Measurements from ENCODE around the gene OCA2.
"Not testable (repeated sequence)": the region's sequence is repeated elsewhere in the genome, so short reads cannot be mapped to it uniquely, and the experiment has no call there.

The OCA2 gene

GRCh38 chr15:27722102-27722501 is 377.0 kb downstream of the OCA2 start:
- no peak overlapping the region for H3K27ac ChIP-seq (ENCODE audit: low read length)
- no peaks in the 10 kb centered on the region for H3K27me3 ChIP-seq (ENCODE audit: low read depth, low read length)
- H3K36me3 ChIP-seq (replicated peaks; ENCODE audit: low read depth, low read length) = no peaks in the 10 kb centered on the region
- H3K9ac ChIP-seq (ENCODE audit: low read length) = no peak overlapping the region
- H3K4me3 ChIP-seq (ENCODE audit: low read length) = no peak overlapping the region
- TF ChIP-seq CTCF (IDR thresholded peaks at IDR 0.05; ENCODE audit: low read depth, low read length) (no peak), EZH2phosphoT487 (IDR thresholded peaks at IDR 0.05; ENCODE audit: low read depth) (no peak)
- H3K4me2 ChIP-seq (ENCODE audit: low read length) = no peak overlapping the region
- no peaks in the 10 kb centered on the region for H3K4me1 ChIP-seq (ENCODE audit: low read length)
- H4K20me1 ChIP-seq (ENCODE audit: insufficient read depth, low read length) = no peaks in the 10 kb centered on the region
- no peak overlapping the region for H2AFZ ChIP-seq (ENCODE audit: low read depth, low read length)
- H3K9me3 ChIP-seq (ENCODE audit: insufficient read depth, low read length) = no peaks in the 10 kb centered on the region
- H3K79me2 ChIP-seq (ENCODE audit: low read length) = no peaks in the 10 kb centered on the region

- Histone ChIP-seq H3K9ac (ENCODE audit: low read length) (no peak overlapping the region), H3K4me2 (ENCODE audit: low read length) (no peak overlapping the region), H3K4me1 (ENCODE audit: low read length) (no peaks in the 10 kb centered on the region), H3K79me2 (ENCODE audit: low read length) (no peaks in the 10 kb centered on the region), H3K27me3 (ENCODE audit: low read depth, low read length) (no peaks in the 10 kb centered on the region), H3K36me3 (replicated peaks; ENCODE audit: low read depth, low read length) (no peaks in the 10 kb centered on the region), H3K4me3 (ENCODE audit: low read length) (no peak overlapping the region), H3K9me3 (ENCODE audit: insufficient read depth, low read length) (no peaks in the 10 kb centered on the region; the same call in 1 of the 2 replicates), H4K20me1 (ENCODE audit: insufficient read depth, low read length) (no peaks in the 10 kb centered on the region), H3K27ac (ENCODE audit: low read length) (no peak overlapping the region), H2AFZ (ENCODE audit: low read depth, low read length) (no peak overlapping the region)
- no peak for TF ChIP-seq CTCF (IDR thresholded peaks at IDR 0.05; ENCODE audit: low read depth, low read length)
- no peak for TF ChIP-seq EZH2phosphoT487 (IDR thresholded peaks at IDR 0.05; ENCODE audit: low read depth)
Observed at GRCh38 chr15:27714675-27715074, 384.4 kb downstream of the OCA2 start.

GRCh38 chr15:27713850-27714249 is 385.3 kb downstream of the OCA2 start:
- H3K4me1 ChIP-seq (ENCODE audit: low read length); H3K36me3 ChIP-seq (replicated peaks; ENCODE audit: low read depth, low read length); H3K9ac ChIP-seq (ENCODE audit: low read length); H3K9me3 ChIP-seq (ENCODE audit: insufficient read depth, low read length); H3K27ac ChIP-seq (ENCODE audit: low read length); H4K20me1 ChIP-seq (ENCODE audit: insufficient read depth, low read length); H3K27me3 ChIP-seq (ENCODE audit: low read depth, low read length); H2AFZ ChIP-seq (ENCODE audit: low read depth, low read length); H3K79me2 ChIP-seq (ENCODE audit: low read length); H3K4me3 ChIP-seq (ENCODE audit: low read length); H3K4me2 ChIP-seq (ENCODE audit: low read length): not testable (repeated sequence)

GRCh38 chr15:27707257-27707656 is 391.9 kb downstream of the OCA2 start:
- H3K79me2 ChIP-seq (ENCODE audit: low read length) = no peaks in the 10 kb centered on the region
- H3K9ac ChIP-seq (ENCODE audit: low read length) = no peak overlapping the region
- no peaks in the 10 kb centered on the region for H3K36me3 ChIP-seq (replicated peaks; ENCODE audit: low read depth, low read length)
- H3K27me3 ChIP-seq (ENCODE audit: low read depth, low read length) = no peaks in the 10 kb centered on the region
- no peaks in the 10 kb centered on the region for H4K20me1 ChIP-seq (ENCODE audit: insufficient read depth, low read length)
- H2AFZ ChIP-seq (ENCODE audit: low read depth, low read length) = no peak overlapping the region
- no peak for TF ChIP-seq CTCF (IDR thresholded peaks at IDR 0.05; ENCODE audit: low read depth, low read length)
- TF ChIP-seq EZH2phosphoT487 (IDR thresholded peaks at IDR 0.05; ENCODE audit: low read depth) = no peak
- H3K4me2 ChIP-seq (ENCODE audit: low read length) = no peak overlapping the region
- no peak overlapping the region for H3K4me3 ChIP-seq (ENCODE audit: low read length)
- no peaks in the 10 kb centered on the region; the same call in 1 of the 2 replicates for H3K9me3 ChIP-seq (ENCODE audit: insufficient read depth, low read length)
- H3K4me1 ChIP-seq (ENCODE audit: low read length) = no peaks in the 10 kb centered on the region
- no peak overlapping the region for H3K27ac ChIP-seq (ENCODE audit: low read length)

GRCh38 chr15:27706300-27706699 is 392.8 kb downstream of the OCA2 start:
- TF ChIP-seq EZH2phosphoT487 (IDR thresholded peaks at IDR 0.05; ENCODE audit: low read depth) = no peak
- no peak for TF ChIP-seq CTCF (IDR thresholded peaks at IDR 0.05; ENCODE audit: low read depth, low read length)
- Histone ChIP-seq H3K79me2 (ENCODE audit: low read length) (no peaks in the 10 kb centered on the region), H3K27me3 (ENCODE audit: low read depth, low read length) (no peaks in the 10 kb centered on the region), H3K4me3 (ENCODE audit: low read length) (no peak overlapping the region), H4K20me1 (ENCODE audit: insufficient read depth, low read length) (no peaks in the 10 kb centered on the region), H3K9me3 (ENCODE audit: insufficient read depth, low read length) (no peaks in the 10 kb centered on the region; the same call in 1 of the 2 replicates), H3K4me2 (ENCODE audit: low read length) (no peak overlapping the region), H3K4me1 (ENCODE audit: low read length) (no peaks in the 10 kb centered on the region), H2AFZ (ENCODE audit: low read depth, low read length) (no peak overlapping the region), H3K9ac (ENCODE audit: low read length) (no peak overlapping the region), H3K27ac (ENCODE audit: low read length) (no peak overlapping the region), H3K36me3 (replicated peaks; ENCODE audit: low read depth, low read length) (no peaks in the 10 kb centered on the region)
